CD4-positive, alpha-beta T cell (primary cell): ENCODE data around the gene ADGRG6. TPM values are rescaled to one million over a fixed set of nuclear protein-coding genes. Genes with fewer than 3 reads are reported as not detected.

ENCODE experiments used
- ATAC-seq: fragments of 200-7000 bp; cut with Tn5 transposase; one replicate; pipeline ENCODE4 v1.10.0; 2022; ENCODE audit warnings: mild to moderate bottlenecking; ENCODE audit not compliant: poor library complexity
- CTCF ChIA-PET: fragments of 350-600 bp; sonication (Branson Sonifier 250); formaldehyde crosslinking; loops from one replicate; lab custom pipeline; 2021; ENCODE audit warnings: antibody characterized with exemption, inconsistent platforms; lab: Charles Lee
- POLR2A ChIA-PET: fragments of 350-600 bp; sonication (Branson Sonifier 250); formaldehyde crosslinking; loops from one replicate; lab custom pipeline; 2021; ENCODE audit warnings: antibody characterized with exemption, inconsistent platforms; lab: Charles Lee
- DNase-seq, 14 experiments: peaks; one replicate each; pipeline ENCODE4 v3.0.0-alpha.2; 2013 to 2020; ENCODE audit warnings: mixed read lengths in 2 of 14
- H3K27ac ChIP-seq, 2 donors: one replicate each; pipeline versions ENCODE4 v1.5.1 to v1.7.0; 2013; ENCODE audit warnings: low read length in 2 of 2, low read depth in 1 of 2, mild to moderate bottlenecking in 1 of 2
- H3K27me3 ChIP-seq, 2 experiments: 1 replicate in 1 of 2; 2 replicates in 1 of 2; pipeline versions ENCODE4 v1.6.1 to v1.7.0; 2013; ENCODE audit warnings: low read length in 2 of 2, control low read depth in 1 of 2, mild to moderate bottlenecking in 1 of 2, moderate library complexity in 1 of 2; ENCODE audit not compliant: insufficient read depth in 2 of 2, control insufficient read depth in 1 of 2
- H3K36me3 ChIP-seq: one replicate; pipeline ENCODE4 v1.6.1; 2013; ENCODE audit warnings: low read length, control low read depth; ENCODE audit not compliant: insufficient read depth
- H3K4me1 ChIP-seq: one replicate; pipeline ENCODE4 v1.6.1; 2013; ENCODE audit warnings: low read length, control low read depth; ENCODE audit not compliant: insufficient read depth
- H3K4me3 ChIP-seq: one replicate; pipeline ENCODE4 v1.5.1; 2013; ENCODE audit warnings: mild to moderate bottlenecking, low read length, moderate library complexity
- H3K9me3 ChIP-seq, 2 experiments: 1 replicate in 1 of 2; 2 replicates in 1 of 2; pipeline versions ENCODE4 v1.6.1 to v1.7.0; 2013; ENCODE audit warnings: low read length in 2 of 2, mild to moderate bottlenecking in 2 of 2, control low read depth in 1 of 2, moderate library complexity in 1 of 2; ENCODE audit not compliant: control insufficient read depth in 1 of 2, insufficient read depth in 1 of 2
- H3K27ac Mint-ChIP-seq: one replicate; pipeline ENCODE4 v1.8.0; 2020; ENCODE audit warnings: mixed read lengths
- H3K27me3 Mint-ChIP-seq: one replicate; pipeline ENCODE4 v1.8.0; 2021; ENCODE audit warnings: mixed read lengths
- H3K36me3 Mint-ChIP-seq: one replicate; pipeline ENCODE4 v1.8.0; 2021; ENCODE audit warnings: low read depth, mixed read lengths
- H3K4me1 Mint-ChIP-seq: one replicate; pipeline ENCODE4 v1.8.0; 2021; ENCODE audit warnings: low read depth, mixed read lengths
- H3K4me3 Mint-ChIP-seq: one replicate; pipeline ENCODE4 v1.8.0; 2020; ENCODE audit warnings: mild to moderate bottlenecking, mixed read lengths
- H3K9me3 Mint-ChIP-seq: one replicate; pipeline ENCODE4 v1.8.0; 2020; ENCODE audit warnings: mixed read lengths
- CTCF ChIP-seq: fragments of 200-600 bp; IDR thresholded peaks from one replicate; pipeline ENCODE4 v1.8.0; 2022; ENCODE audit warnings: antibody characterized with exemption, mild to moderate bottlenecking
- intact Hi-C, 2 experiments: fragments of 100-400 bp; cut with DNase I in 1 of 2; cut with micrococcal nuclease in 1 of 2; formaldehyde crosslinking; loops; one replicate each; pipeline versions ENCODE4 v1.15.1 to v1.9.0; 2023 to 2025; cut with DNase I, micrococcal nuclease
- total RNA-seq, 174 experiments: library from RNA in 2 of 174; stranded (reverse) in 2 of 174; gene quantifications; one replicate each; pipeline ENCODE4 v1.2.3 and lab custom pipeline; 2021 to 2026

The ADGRG6 gene
- total RNA-seq, 2 experiments from 2014 or later = 0.31 to 0.63 TPM

- no peaks in the 10 kb centered on the region for H3K9me3 Mint-ChIP-seq
- POLR2A ChIA-PET = no interaction called here
- CTCF ChIA-PET = no interaction called here
- H3K36me3 Mint-ChIP-seq = no peaks in the 10 kb centered on the region
- Histone ChIP-seq H3K4me3 (no peak overlapping the region), H3K36me3 (no peaks in the 10 kb centered on the region), H3K4me1 (no peaks in the 10 kb centered on the region), H3K27me3 (no peaks in the 10 kb centered on the region), H3K9me3 (no peaks in the 10 kb centered on the region), H3K27ac (no peak overlapping the region)
- intact Hi-C loops = no loop called here
- ATAC-seq (no peak), DNase-seq (no peak)
- H3K27ac Mint-ChIP-seq = no peak overlapping the region
- no peaks in the 10 kb centered on the region for H3K27me3 Mint-ChIP-seq
- no peak for TF ChIP-seq CTCF
- H3K4me3 Mint-ChIP-seq = no peak overlapping the region
- no peaks in the 10 kb centered on the region for H3K4me1 Mint-ChIP-seq
Observed at GRCh38 chr6:142414462-142415250, 112.8 kb downstream of the ADGRG6 start.

DNA sequence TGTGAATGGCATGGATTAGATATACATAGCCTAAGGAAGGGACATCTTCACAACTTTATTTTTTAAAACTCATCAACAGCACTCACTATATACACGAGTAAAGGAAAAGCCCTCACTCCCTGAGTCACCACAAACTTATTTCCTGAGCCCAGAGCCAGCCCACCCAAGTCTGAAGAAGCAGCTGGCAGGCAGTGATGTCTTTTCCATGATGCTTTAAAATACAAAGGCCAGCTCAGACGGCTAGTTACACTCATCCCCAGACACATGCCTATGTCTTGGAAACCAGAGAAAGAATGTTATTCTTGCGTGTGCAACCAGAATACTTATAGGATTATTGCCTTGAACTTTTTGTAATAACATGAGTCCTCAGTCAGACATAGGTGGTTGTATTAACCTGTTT lies 114.4 kb downstream of the ADGRG6 start:
- no peaks in the 10 kb centered on the region for H3K9me3 Mint-ChIP-seq
- POLR2A ChIA-PET = no interaction called here

GRCh38 chr6:142416686-142417085 lies 114.9 kb downstream of the ADGRG6 start:
- Mint-ChIP-seq H3K4me1 (no peaks in the 10 kb centered on the region), H3K27me3 (no peaks in the 10 kb centered on the region), H3K36me3 (no peaks in the 10 kb centered on the region), H3K9me3 (no peaks in the 10 kb centered on the region), H3K27ac (no peak overlapping the region), H3K4me3 (no peak overlapping the region)
- ChIA-PET CTCF (no interaction called here), POLR2A (no interaction called here)
- Histone ChIP-seq H3K36me3 (no peaks in the 10 kb centered on the region), H3K27me3 (no peaks in the 10 kb centered on the region), H3K27ac (no peak overlapping the region), H3K9me3 (no peaks in the 10 kb centered on the region), H3K4me3 (no peak overlapping the region), H3K4me1 (no peaks in the 10 kb centered on the region)
- TF ChIP-seq CTCF = no peak
- ATAC-seq = no peak
- no peak for DNase-seq
- intact Hi-C loops = no loop called here

More for the DNA sequence above, 114.4 kb downstream of the ADGRG6 start:
- Histone ChIP-seq H3K4me3 (no peak overlapping the region), H3K27me3 (no peaks in the 10 kb centered on the region), H3K4me1 (no peaks in the 10 kb centered on the region), H3K9me3 (no peaks in the 10 kb centered on the region), H3K36me3 (no peaks in the 10 kb centered on the region), H3K27ac (no peak overlapping the region)
- CTCF ChIA-PET = no interaction called here
- Mint-ChIP-seq H3K4me1 (no peaks in the 10 kb centered on the region), H3K36me3 (no peaks in the 10 kb centered on the region), H3K27ac (no peak overlapping the region), H3K27me3 (no peaks in the 10 kb centered on the region), H3K4me3 (no peak overlapping the region)
- no peak for DNase-seq
- ATAC-seq = no peak
- TF ChIP-seq CTCF = no peak
- intact Hi-C loops = no loop called here
